GM12878 (cell line): Measurements from ENCODE around the gene PYGB.

Experiments
- CBFB ChIP-seq: IDR thresholded peaks from 2 replicates; pipeline ENCODE4 v1.6.1; 2016; ENCODE audit warnings: antibody characterized with exemption, low read depth
- CHD2 ChIP-seq: IDR thresholded peaks from 2 replicates; pipeline ENCODE4 v1.6.1; 2011; ENCODE audit warnings: low read depth, low read length, improper control_type of control experiment, borderline replicate concordance
- EGR1 ChIP-seq, 2 experiments: IDR thresholded peaks; 1 replicate in 1 of 2; 2 replicates in 1 of 2; pipeline ENCODE4 v1.6.1; 2011 to 2012; ENCODE audit warnings: low read depth in 2 of 2, low read length in 2 of 2, borderline replicate concordance in 1 of 2, mild to moderate bottlenecking in 1 of 2, moderate library complexity in 1 of 2
- GABPA ChIP-seq: IDR thresholded peaks from 2 replicates; pipeline ENCODE4 v1.6.1; 2014; ENCODE audit warnings: antibody characterized with exemption, low read depth, mild to moderate bottlenecking, inconsistent platforms
- JUND ChIP-seq: IDR thresholded peaks from 2 replicates; pipeline ENCODE4 v1.6.1; 2012; ENCODE audit warnings: low read depth, mild to moderate bottlenecking, low read length, improper control_type of control experiment, moderate library complexity
- MYC ChIP-seq: IDR thresholded peaks from 2 replicates; pipeline ENCODE4 v1.6.1; 2011; ENCODE audit warnings: mild to moderate bottlenecking, low read length, moderate library complexity, inconsistent platforms; ENCODE audit not compliant: insufficient read depth, insufficient replicate concordance, insufficient read length, severe bottlenecking
- TAF1 ChIP-seq: IDR thresholded peaks from 2 replicates; pipeline ENCODE4 v1.6.1; 2011; ENCODE audit warnings: mild to moderate bottlenecking, low read depth, low read length, borderline replicate concordance
- TCF12 ChIP-seq: IDR thresholded peaks from 2 replicates; pipeline ENCODE4 v1.6.1; 2011; ENCODE audit warnings: low read depth, mild to moderate bottlenecking, low read length

GRCh38 chr20:25254986-25255680 lies 7.2 kb downstream of the PYGB start:
- TF ChIP-seq CHD2 = no peak
- TF ChIP-seq MYC = no peak
- TF ChIP-seq CBFB = no peak
- TF ChIP-seq EGR1 (IDR thresholded peaks at IDR 0.05; ENCODE audit: borderline replicate concordance in 1 of 2, low read depth in 2 of 2, low read length in 2 of 2) = no peak
- no peak for TF ChIP-seq TCF12
- TF ChIP-seq JUND = no peak
- TF ChIP-seq TAF1 = no peak
- TF ChIP-seq GABPA = no peak
